HEK293 (cell line): ENCODE results near the gene ZFHX3.

Experiments
- CTCF ChIA-PET: fragments of 350-600 bp; formaldehyde crosslinking; extraction: SDS; loops from one replicate; lab custom pipeline; 2021; ENCODE audit warnings: antibody characterized with exemption; lab: Yijun Ruan, JAX
- POLR2A ChIA-PET: fragments of 300-600 bp; formaldehyde crosslinking; extraction: SDS; loops from one replicate; lab custom pipeline; 2020; ENCODE audit warnings: antibody characterized with exemption, inconsistent platforms; lab: Yijun Ruan, JAX
- H3K27ac ChIP-seq: fragments of 200-500 bp; sonication (Bioruptor generic); 2 replicates; pipeline ENCODE4 v1.5.1; 2014; ENCODE audit warnings: low read depth, low read length, control low read depth, inconsistent platforms; ENCODE audit errors: extremely low read depth
- H3K36me3 ChIP-seq, 2 experiments: fragments of 200-500 bp in 1 of 2; sonication (Bioruptor generic) in 1 of 2; 1 replicate in 1 of 2; 2 replicates in 1 of 2; pipeline ENCODE4 v1.5.1; 2014 to 2017; ENCODE audit warnings: inconsistent platforms in 2 of 2, low read length in 2 of 2; ENCODE audit not compliant: control insufficient read depth in 2 of 2, insufficient read depth in 1 of 2
- H3K4me1 ChIP-seq: fragments of 200-500 bp; sonication (Bioruptor generic); 2 replicates; pipeline ENCODE4 v1.5.1; 2014; ENCODE audit warnings: mild to moderate bottlenecking, low read length, inconsistent platforms; ENCODE audit not compliant: control insufficient read depth, insufficient read depth
- H3K4me3 ChIP-seq: 2 replicates; pipeline ENCODE4 v1.5.1; 2011; ENCODE audit warnings: low read depth, mild to moderate bottlenecking, control low read depth, low read length, moderate library complexity
- H3K9me3 ChIP-seq: fragments of 200-500 bp; sonication (Bioruptor generic); 2 replicates; pipeline ENCODE4 v1.5.1; 2014; ENCODE audit warnings: low read depth, low read length, inconsistent platforms; ENCODE audit not compliant: control insufficient read depth, insufficient read depth
- BCL6B ChIP-seq: fragments of 450-650 bp; formaldehyde crosslinking; IDR thresholded peaks from 2 replicates; pipeline ENCODE4 v1.5.1; 2017; ENCODE audit warnings: missing biosample characterization, missing genetic modification characterization
- GLI2 ChIP-seq: fragments of 450-650 bp; formaldehyde crosslinking; IDR thresholded peaks from 2 replicates; pipeline ENCODE4; 2017; ENCODE audit warnings: missing biosample characterization, missing genetic modification characterization, low read depth, borderline replicate concordance
- KLF17 ChIP-seq: fragments of 450-650 bp; formaldehyde crosslinking; IDR thresholded peaks from 2 replicates; pipeline ENCODE4 v1.5.1; 2016; ENCODE audit warnings: missing biosample characterization, missing genetic modification characterization
- SCRT2 ChIP-seq: fragments of 450-650 bp; formaldehyde crosslinking; IDR thresholded peaks from 2 replicates; pipeline ENCODE4 v1.5.1; 2016; ENCODE audit warnings: missing biosample characterization, missing genetic modification characterization
- YY1 ChIP-seq: fragments of 450-650 bp; formaldehyde crosslinking; IDR thresholded peaks from 2 replicates; pipeline ENCODE4 v1.5.1; 2018; ENCODE audit warnings: missing biosample characterization, missing genetic modification characterization
- ZIC2 ChIP-seq: fragments of 450-650 bp; formaldehyde crosslinking; IDR thresholded peaks from 2 replicates; pipeline ENCODE4 v1.5.1; 2016; ENCODE audit warnings: missing biosample characterization, missing genetic modification characterization
- ZNF121 ChIP-seq: fragments of 450-650 bp; formaldehyde crosslinking; IDR thresholded peaks from 2 replicates; pipeline ENCODE4 v1.5.1; 2016; ENCODE audit warnings: missing biosample characterization, missing genetic modification characterization
- ZNF148 ChIP-seq: fragments of 450-650 bp; formaldehyde crosslinking; IDR thresholded peaks from 2 replicates; pipeline ENCODE4 v1.5.0; 2017; ENCODE audit warnings: missing biosample characterization, missing genetic modification characterization, borderline replicate concordance
- ZNF155 ChIP-seq: fragments of 450-650 bp; formaldehyde crosslinking; IDR thresholded peaks from 2 replicates; pipeline ENCODE4 v1.5.1; 2016; ENCODE audit warnings: missing biosample characterization, missing genetic modification characterization
- ZNF169 ChIP-seq: fragments of 450-650 bp; formaldehyde crosslinking; IDR thresholded peaks from 2 replicates; pipeline ENCODE4 v1.5.1; 2016; ENCODE audit warnings: missing biosample characterization, missing genetic modification characterization
- ZNF2 ChIP-seq: fragments of 450-650 bp; formaldehyde crosslinking; IDR thresholded peaks from 2 replicates; pipeline ENCODE4 v1.5.1; 2016; ENCODE audit warnings: missing biosample characterization, missing genetic modification characterization
- ZNF248 ChIP-seq: fragments of 450-650 bp; formaldehyde crosslinking; IDR thresholded peaks from 2 replicates; pipeline ENCODE4 v1.5.1; 2017; ENCODE audit warnings: missing biosample characterization, missing genetic modification characterization
- ZNF394 ChIP-seq: fragments of 450-650 bp; formaldehyde crosslinking; IDR thresholded peaks from 2 replicates; pipeline ENCODE4 v1.5.1; 2016; ENCODE audit warnings: missing biosample characterization, missing genetic modification characterization, mild to moderate bottlenecking, moderate library complexity, borderline replicate concordance
- ZNF501 ChIP-seq: fragments of 450-650 bp; formaldehyde crosslinking; IDR thresholded peaks from 2 replicates; pipeline ENCODE4 v1.5.1; 2016; ENCODE audit warnings: missing biosample characterization, missing genetic modification characterization
- ZNF514 ChIP-seq: fragments of 450-650 bp; formaldehyde crosslinking; IDR thresholded peaks from 2 replicates; pipeline ENCODE4 v1.5.1; 2016; ENCODE audit warnings: missing biosample characterization, missing genetic modification characterization
- ZNF544 ChIP-seq: fragments of 450-650 bp; formaldehyde crosslinking; IDR thresholded peaks from 2 replicates; pipeline ENCODE4 v1.5.0; 2017; ENCODE audit warnings: missing biosample characterization, missing genetic modification characterization
- ZNF555 ChIP-seq: fragments of 450-650 bp; formaldehyde crosslinking; conservative IDR thresholded peaks from 2 replicates; pipeline ENCODE4 v1.5.1; 2017; ENCODE audit warnings: missing biosample characterization, mild to moderate bottlenecking, missing genetic modification characterization, inconsistent platforms
- ZNF621 ChIP-seq: fragments of 450-650 bp; formaldehyde crosslinking; IDR thresholded peaks from 2 replicates; pipeline ENCODE4 v1.5.1; 2017; ENCODE audit warnings: missing biosample characterization, missing genetic modification characterization
- ZNF658 ChIP-seq: fragments of 450-650 bp; formaldehyde crosslinking; IDR thresholded peaks from 2 replicates; pipeline ENCODE4; 2016; ENCODE audit warnings: missing biosample characterization, missing genetic modification characterization
- ZNF776 ChIP-seq: fragments of 450-650 bp; formaldehyde crosslinking; IDR thresholded peaks from 2 replicates; pipeline ENCODE4 v1.5.0; 2017; ENCODE audit warnings: missing biosample characterization, missing genetic modification characterization, borderline replicate concordance
- ZSCAN18 ChIP-seq: fragments of 450-650 bp; formaldehyde crosslinking; IDR thresholded peaks from 2 replicates; pipeline ENCODE4 v1.5.1; 2016; ENCODE audit warnings: missing biosample characterization, missing genetic modification characterization
- ZSCAN5A ChIP-seq: fragments of 450-650 bp; formaldehyde crosslinking; IDR thresholded peaks from 2 replicates; pipeline ENCODE4 v1.5.1; 2016; ENCODE audit warnings: missing biosample characterization, missing genetic modification characterization

ZFHX3 gene

GRCh38 chr16:73025151-73025855, 22.6 kb downstream of the ZFHX3 start (continued):
- TF ChIP-seq KLF17 (tag by site-specific recombination): no peak
- TF ChIP-seq ZNF2 (tag by site-specific recombination): no peak
- no peak for TF ChIP-seq ZNF148 (tag by site-specific recombination)
- TF ChIP-seq ZNF514 (tag by site-specific recombination): no peak
- TF ChIP-seq ZSCAN18 (tag by site-specific recombination): no peak
- no peak for TF ChIP-seq ZNF121 (tag by site-specific recombination)
- TF ChIP-seq GLI2: no peak
- TF ChIP-seq ZSCAN5A (tag by site-specific recombination): no peak
- no peak for TF ChIP-seq ZNF544 (tag by site-specific recombination)
- no peak for TF ChIP-seq ZNF658
- no peak for TF ChIP-seq ZNF776 (tag by site-specific recombination)

- no peak for TF ChIP-seq ZNF248 (tag by site-specific recombination)
- TF ChIP-seq SCRT2 (tag by site-specific recombination): 0 out of 2 replicates have a peak, but pooled peaks have one; percentile 38
- no peak overlapping the region for H3K4me3 ChIP-seq
- no peaks in the 10 kb centered on the region for H3K36me3 ChIP-seq
- no peaks in the 10 kb centered on the region for H3K9me3 ChIP-seq
- peaks cover 18% of the 10 kb centered on the region for H3K4me1 ChIP-seq
- ChIA-PET POLR2A (no interaction called here), CTCF (interaction anchor here (0.6 to 1.6 kb wide), 5 partner anchors 8 to 172 kb away, joined by 3 to 5 read pairs (median 3); no protein-coding TSS in a partner anchor)
- H3K27ac ChIP-seq: no peak overlapping the region
Measured at GRCh38 chr16:73024571-73025105, 23.3 kb downstream of the ZFHX3 start.

GRCh38 chr16:73023752-73024570, 24.0 kb downstream of the ZFHX3 start:
- H3K27ac ChIP-seq: no peak overlapping the region
- H3K4me3 ChIP-seq: no peak overlapping the region
- POLR2A ChIA-PET: no interaction called here
- H3K9me3 ChIP-seq: no peaks in the 10 kb centered on the region
- CTCF ChIA-PET: interaction anchor here (0.7 to 1.6 kb wide), 4 partner anchors 8 to 167 kb away, joined by 3 to 5 read pairs (median 3); no protein-coding TSS in a partner anchor
- H3K4me1 ChIP-seq: peaks cover 20% of the 10 kb centered on the region
- H3K36me3 ChIP-seq: no peaks in the 10 kb centered on the region
- TF ChIP-seq BCL6B (tag by site-specific recombination): no peak
- TF ChIP-seq ZNF621: no peak
- TF ChIP-seq YY1 (tag by site-specific recombination): no peak
- no peak for TF ChIP-seq ZNF155 (tag by site-specific recombination)
- TF ChIP-seq ZNF501 (tag by site-specific recombination): no peak
- TF ChIP-seq ZIC2 (tag by site-specific recombination): peak; percentile 49
- TF ChIP-seq ZNF394 (tag by site-specific recombination): no peak
- TF ChIP-seq ZNF555: no peak
- no peak for TF ChIP-seq ZNF169 (tag by site-specific recombination)
- no peak for TF ChIP-seq GLI2
